K562 (cell line): ENCODE results near the gene GOLGA2. TPM values are rescaled to one million over a fixed set of nuclear protein-coding genes. Genes with fewer than 3 reads are reported as not detected.
A peak's percentile ranks its signal among the peaks of the same experiment; 100 is the strongest.

Experiments used
- ATAC-seq: fragments of 200-7000 bp; cut with Tn5 transposase; 3 replicates; pipeline ENCODE4 v1.9.1; 2020; ENCODE audit warnings: moderate library complexity
- BruUV-seq: library from RNA; stranded (reverse); fragments of 400-500 nt; replicated peaks from 2 replicates; lab custom pipeline; 2021; lab: Mats Ljungman, UMichigan
- CTCF ChIA-PET: fragments of 300-600 bp; formaldehyde crosslinking; extraction: SDS; loops from one replicate; lab custom pipeline; 2021; ENCODE audit warnings: low intra/inter-chr PET ratio; lab: Yijun Ruan, JAX
- POLR2A ChIA-PET: fragments of 300-600, 350-650 bp; sonication (Branson Sonifier 250); formaldehyde crosslinking; extraction: SDS; loops from one replicate; lab custom pipeline; 2021; ENCODE audit warnings: antibody characterized with exemption, inconsistent platforms; lab: Yijun Ruan, JAX
- DNase-seq, 4 experiments: peaks; one replicate each; pipeline versions ENCODE4 v3.0.0 to v3.0.0-alpha.2; 2011 to 2018; ENCODE audit warnings: low spot score in 3 of 4, mixed read lengths in 3 of 4; ENCODE audit errors: extremely low read depth in 1 of 4
- FAIRE-seq: peaks from 2 replicates; lab custom pipeline; 2011; peaks lifted over from hg19 to GRCh38; lab: Jason Lieb, UNC
- H2AFZ ChIP-seq: 2 replicates; pipeline ENCODE4 v1.6.0; 2011; ENCODE audit warnings: low read depth, low read length, control low read depth, inconsistent platforms
- H3K27ac ChIP-seq: fragments of 200-600 bp; 3 replicates; pipeline ENCODE4 v1.8.0; 2011; ENCODE audit warnings: low read depth, mild to moderate bottlenecking, control low read depth, inconsistent platforms, low read length, moderate library complexity, mixed read lengths; ENCODE audit errors: extremely low read depth
- H3K27me3 ChIP-seq, 2 experiments: fragments of 300-600 bp in 1 of 2; 2 replicates in 1 of 2; 3 replicates in 1 of 2; pipeline versions ENCODE4 v1.6.0 to v1.8.0; 2011; ENCODE audit warnings: inconsistent platforms in 2 of 2, low read length in 2 of 2, mild to moderate bottlenecking in 1 of 2, mixed read lengths in 1 of 2, moderate library complexity in 1 of 2; ENCODE audit not compliant: control insufficient read depth in 2 of 2, insufficient read depth in 2 of 2
- H3K36me3 ChIP-seq: fragments of 300-600 bp; 3 replicates; pipeline ENCODE4 v1.8.0; 2011; ENCODE audit warnings: mild to moderate bottlenecking, low read length, inconsistent platforms; ENCODE audit not compliant: control insufficient read depth, insufficient read depth
- H3K4me1 ChIP-seq, 2 experiments: fragments of 200-600 bp in 1 of 2; replicated peaks in 1 of 2; 2 replicates in 1 of 2; 3 replicates in 1 of 2; pipeline versions ENCODE4 v1.5.1 to v1.8.0; 2011; ENCODE audit warnings: inconsistent platforms in 2 of 2, low read length in 2 of 2, mild to moderate bottlenecking in 1 of 2, mixed read lengths in 1 of 2, moderate library complexity in 1 of 2; ENCODE audit not compliant: control insufficient read depth in 2 of 2, insufficient read depth in 2 of 2
- H3K4me2 ChIP-seq: 2 replicates; pipeline ENCODE4 v1.6.1; 2011; ENCODE audit warnings: low read length, control low read depth, inconsistent platforms, mixed read lengths; ENCODE audit not compliant: insufficient read depth
- H3K4me3 ChIP-seq: fragments of 200-600 bp; sonication (generic), shearing (Covaris generic); 2 replicates; pipeline ENCODE4 v1.5.1; 2016; ENCODE audit warnings: control low read depth, inconsistent platforms
- H3K79me2 ChIP-seq: fragments of 200-600 bp; 3 replicates; pipeline ENCODE4 v1.8.0; 2011; ENCODE audit warnings: low read length, inconsistent platforms; ENCODE audit not compliant: control insufficient read depth, insufficient read depth
- H3K9ac ChIP-seq, 2 experiments: 2 replicates each; pipeline versions ENCODE4 v1.6.0 to v1.6.1; 2011; ENCODE audit warnings: low read depth in 2 of 2, low read length in 2 of 2, control low read depth in 1 of 2, inconsistent platforms in 1 of 2, mild to moderate bottlenecking in 1 of 2, mixed read lengths in 1 of 2; ENCODE audit not compliant: insufficient read depth in 1 of 2
- H3K9me1 ChIP-seq: one replicate; pipeline ENCODE4 v1.6.0; 2011; ENCODE audit warnings: inconsistent platforms, mild to moderate bottlenecking, low read length, moderate library complexity; ENCODE audit not compliant: control insufficient read depth, insufficient read depth
- H3K9me3 ChIP-seq: replicated peaks from 2 replicates; pipeline ENCODE4 v1.5.1; 2011; ENCODE audit warnings: low read depth, low read length, inconsistent platforms; ENCODE audit not compliant: control insufficient read depth, insufficient read depth
- H4K20me1 ChIP-seq: replicated peaks from 2 replicates; pipeline ENCODE4 v1.6.1; 2011; ENCODE audit warnings: low read length, inconsistent platforms, mixed read lengths; ENCODE audit not compliant: control insufficient read depth, insufficient read depth
- C11orf30 ChIP-seq: fragments of 450-650 bp; IDR thresholded peaks from 2 replicates; pipeline ENCODE4 v1.6.1; 2016; ENCODE audit warnings: low read depth, mild to moderate bottlenecking
- CBFA2T3 ChIP-seq: fragments of 450-650 bp; IDR thresholded peaks from 2 replicates; pipeline ENCODE4 v1.6.1; 2017
- CBX2 ChIP-seq: fragments of 200-600 bp; sonication (generic); IDR thresholded peaks from one replicate; pipeline ENCODE4 v1.6.1; 2012; ENCODE audit warnings: mild to moderate bottlenecking, low read length, inconsistent platforms; ENCODE audit not compliant: insufficient read depth, poor library complexity, severe bottlenecking
- CHCHD3 ChIP-seq: fragments of 250-450 bp; sonication (Bioruptor Pico); IDR thresholded peaks from 2 replicates; pipeline ENCODE4 v2.1.2; 2022; ENCODE audit warnings: mild to moderate bottlenecking
- CXXC5 ChIP-seq: fragments of 250-450 bp; sonication (Bioruptor Pico); IDR thresholded peaks from 2 replicates; pipeline ENCODE4 v1.8.0; 2022; ENCODE audit warnings: inconsistent platforms, mild to moderate bottlenecking, moderate library complexity
- DACH1 ChIP-seq: fragments of 450-650 bp; IDR thresholded peaks from 2 replicates; pipeline ENCODE4 v1.6.1; 2018; ENCODE audit not compliant: partially characterized antibody
- E2F5 ChIP-seq: sonication (generic); formaldehyde crosslinking; IDR thresholded peaks from 2 replicates; pipeline ENCODE4 v1.8.0; 2022; ENCODE audit warnings: mild to moderate bottlenecking, missing genetic modification reagents
- FOSL1 ChIP-seq: fragments of 200-800 bp; sonication (Bioruptor generic); conservative IDR thresholded peaks from 2 replicates; pipeline ENCODE4 v1.6.1; 2016; ENCODE audit warnings: missing genetic modification characterization, missing compliant biosample characterization
- FOXP1 ChIP-seq: sonication (generic); formaldehyde crosslinking; IDR thresholded peaks from 2 replicates; pipeline ENCODE4 v1.8.0; 2022; ENCODE audit warnings: mild to moderate bottlenecking, missing genetic modification reagents
- KLF10 ChIP-seq: fragments of 250-450 bp; sonication (Bioruptor Pico); IDR thresholded peaks from 2 replicates; pipeline ENCODE4 v1.6.1; 2021; ENCODE audit warnings: matching md5 sums
- MCM5 ChIP-seq: fragments of 450-650 bp; IDR thresholded peaks from 2 replicates; pipeline ENCODE4 v1.6.1; 2016; ENCODE audit warnings: low read depth
- MCM7 ChIP-seq, 2 experiments: fragments of 450-650 bp; IDR thresholded peaks; 2 replicates each; pipeline ENCODE4 v1.6.1; 2016 to 2018
- PML ChIP-seq: IDR thresholded peaks from 2 replicates; pipeline ENCODE4 v1.6.1; 2012; ENCODE audit warnings: low read length, inconsistent platforms
- TAL1 ChIP-seq: fragments of 450-650 bp; IDR thresholded peaks from 2 replicates; pipeline ENCODE4 v1.6.1; 2016; ENCODE audit warnings: mild to moderate bottlenecking
- TARDBP ChIP-seq: fragments of 450-650 bp; IDR thresholded peaks from 2 replicates; pipeline ENCODE4 v1.6.1; 2016
- TEAD1 ChIP-seq, 2 experiments: fragments of 450-650 bp in 1 of 2; sonication (generic) in 1 of 2; formaldehyde crosslinking; IDR thresholded peaks; 2 replicates each; pipeline versions ENCODE4 v1.4.0 to v1.8.0; 2020 to 2022; ENCODE audit warnings: mild to moderate bottlenecking in 2 of 2, missing genetic modification reagents in 1 of 2
- ZBTB7A ChIP-seq: IDR thresholded peaks from 2 replicates; pipeline ENCODE4 v1.6.1; 2011; ENCODE audit warnings: low read depth, mild to moderate bottlenecking, low read length, moderate library complexity, borderline replicate concordance; ENCODE audit not compliant: control insufficient read depth
- ZNF134 ChIP-seq: fragments of 250-450 bp; sonication (Bioruptor Pico); conservative IDR thresholded peaks from 2 replicates; pipeline ENCODE4 v1.4.0; 2020
- ZNF384 ChIP-seq: IDR thresholded peaks from 2 replicates; pipeline ENCODE4 v1.6.1; 2012; ENCODE audit warnings: low read depth, low read length, improper control_type of control experiment
- ZNF586 ChIP-seq: fragments of 450-650 bp; formaldehyde crosslinking; conservative IDR thresholded peaks from 2 replicates; pipeline ENCODE4 v1.4.0; 2020; ENCODE audit warnings: mild to moderate bottlenecking, moderate library complexity
- WGBS: fragments of 100-300 bp; shearing (Covaris generic); methylation state at CpG from one replicate; pipeline ENCODE4 v1.1.6; 2016; ENCODE audit warnings: low coverage, mixed read lengths; ENCODE audit not compliant: insufficient coverage; ENCODE audit errors: missing lambda C conversion rate; 5-methylcytosine and 5-hydroxymethylcytosine counted together
- in situ Hi-C: fragments of 300-500 bp; cut with MboI; formaldehyde crosslinking; loops from 4 replicates; pipeline ENCODE4 v1.15.0; 2018; ENCODE audit warnings: inconsistent platforms, mixed read lengths
- intact Hi-C: fragments of 100-400 bp; cut with micrococcal nuclease; formaldehyde crosslinking; loops from 2 replicates; pipeline ENCODE4 v1.14.2; 2022
- polyA plus RNA-seq, 8 experiments: library from polyadenylated mRNA; depleted of rRNA in 4 of 8; stranded (reverse) in 5 of 8; unstranded in 3 of 8; fragments of >200 nt; fragmentation: Nextera tagmentation in 2 of 8; fragmentation: Illumina TruSeq in 1 of 8; extraction: Ambion mirVana in 2 of 8; extraction: Trizol in 1 of 8; gene quantifications; 2 replicates each; pipeline versions ENCODE4 v1.2.1 to v1.2.3, GENCODE V29; 2011 to 2014; ENCODE audit warnings: inconsistent platforms in 1 of 8, missing spikeins in 1 of 8
- total RNA-seq, 7 experiments: library from RNA; depleted of rRNA in 6 of 7; stranded (reverse); fragments of >200 nt in 6 of 7; fragmentation: Illumina TruSeq in 2 of 7; extraction: Trizol in 2 of 7; gene quantifications; 2 replicates each; pipeline versions ENCODE4 v1.2.1 to v1.2.3, GENCODE V29; 2011 to 2021; ENCODE audit warnings: low replicate concordance in 1 of 7

Gene GOLGA2
- total and polyA plus RNA-seq, 9 of the 15 experiments (the other 6 are each of a cell fraction or from before 2014, with no cell fraction given), result 15.7 to 138 (median 76.0) TPM

GRCh38 chr9:128296340-128297220 lies 20.8 kb upstream of the GOLGA2 start (continued):
- TF ChIP-seq ZNF134 (peak; percentile 72), C11orf30 (no peak), CHCHD3 (CRISPR knock-in tag) (no peak)

DNA sequence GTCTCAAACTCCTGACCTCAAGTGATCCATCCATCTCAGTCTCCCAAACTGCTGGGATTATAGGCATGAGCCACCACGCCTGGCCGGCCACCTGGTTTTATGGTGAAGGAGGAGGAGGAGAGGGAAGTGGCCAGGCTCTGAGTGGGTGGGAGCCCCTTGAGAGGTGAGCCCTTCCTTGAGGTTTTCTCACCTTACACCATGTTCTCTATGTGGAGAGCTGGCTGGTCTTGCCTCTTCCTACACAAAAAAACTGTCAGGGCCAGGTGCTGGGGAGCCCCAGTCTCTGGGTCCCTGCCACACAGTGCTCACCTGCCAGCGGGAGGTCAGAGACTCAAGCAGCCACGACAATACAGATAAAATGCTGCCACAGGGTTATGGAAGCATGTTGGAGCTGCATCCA lies 18.3 kb upstream of the GOLGA2 start:
- ATAC-seq, result no peak
- intact Hi-C loops, result no loop called here
- no peak for TF ChIP-seq CBFA2T3
- TF ChIP-seq MCM5, result no peak
- no peak for TF ChIP-seq PML
- no peak for TF ChIP-seq TAL1
- TF ChIP-seq ZNF384, result no peak
- TF ChIP-seq E2F5 (CRISPR knock-in tag), result no peak
- no peak for TF ChIP-seq FOXP1 (CRISPR knock-in tag)
- no peak for TF ChIP-seq FOSL1 (tag)
- no peak for TF ChIP-seq CXXC5 (CRISPR knock-in tag)
- no peak for TF ChIP-seq ZNF586 (CRISPR knock-in tag)
- no peak for TF ChIP-seq TARDBP
- no peak for TF ChIP-seq MCM7 (IDR thresholded peaks at IDR 0.05)
- TF ChIP-seq DACH1, result no peak
- no peak for TF ChIP-seq CBX2
- TF ChIP-seq ZBTB7A, result no peak
- no peak for TF ChIP-seq KLF10 (CRISPR knock-in tag)
- TF ChIP-seq TEAD1 (CRISPR knock-in tag; IDR thresholded peaks at IDR 0.05), result no peak
- Histone ChIP-seq H3K4me1 (peaks cover 32 to 38% of the 10 kb centered on the region in 2 experiments), H3K9me3 (no peaks in the 10 kb centered on the region), H3K4me2 (no peak overlapping the region), H3K27ac (no peak overlapping the region), H3K79me2 (no peaks in the 10 kb centered on the region), H4K20me1 (0 out of 2 replicates have a peak, but pooled peaks cover 4% of the 10 kb centered on the region), H3K27me3 (no peaks in the 10 kb centered on the region), H3K36me3 (no peaks in the 10 kb centered on the region), H3K9ac (peak overlapping the region in 1 of 2 experiments; percentile 61; a peak in 2 of 4 replicates), H2AFZ (no peak overlapping the region), H3K9me1 (peaks cover 8% of the 10 kb centered on the region), H3K4me3 (no peak overlapping the region)
- FAIRE-seq, result no peak
- ChIA-PET CTCF (no interaction called here), POLR2A (interaction anchor here (0.7 to 1.4 kb wide), 2 partner anchors 12 to 1547 kb away, joined by 3 to 4 read pairs; no protein-coding TSS in a partner anchor)
- no peak for DNase-seq
- BruUV-seq, result no TSS peak
- in situ Hi-C loops, result loop anchor here (25.0 kb wide), 1 partner anchor 1493 kb away; no protein-coding TSS in a partner anchor
- 53% methylated on average over 4 of the region's 4 CpGs for WGBS
